ENCODE data around the gene CDCP1.

DNA sequence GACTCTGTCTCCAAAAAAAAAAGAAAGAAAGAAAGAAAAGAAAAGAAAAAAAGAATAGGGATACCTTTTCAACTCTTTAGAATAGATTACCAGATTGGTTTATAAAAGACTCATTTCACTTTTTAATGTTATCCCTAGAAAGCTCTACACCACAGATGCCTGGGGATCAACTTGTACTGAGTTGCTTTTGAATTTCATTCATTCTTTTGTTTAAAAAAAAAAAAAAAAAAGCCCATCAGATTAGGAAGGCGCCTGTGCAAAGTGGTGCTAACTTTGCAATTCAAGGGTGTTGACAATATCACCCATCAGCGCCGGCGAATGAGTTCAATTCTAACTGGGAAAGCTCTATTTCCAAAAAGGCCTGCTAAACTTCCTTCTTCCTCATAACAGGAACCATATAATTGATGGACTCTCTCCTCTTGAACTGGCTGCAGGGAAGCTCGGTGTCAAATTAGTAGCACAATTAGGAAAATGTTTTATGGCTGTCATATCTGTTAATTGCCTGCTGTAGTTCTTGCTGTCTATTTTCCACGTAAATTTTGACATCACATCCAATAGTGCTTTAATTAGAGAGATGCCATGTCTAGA, 48.8 kb downstream of the CDCP1 start:
- TF ChIP-seq, protein P1, sequence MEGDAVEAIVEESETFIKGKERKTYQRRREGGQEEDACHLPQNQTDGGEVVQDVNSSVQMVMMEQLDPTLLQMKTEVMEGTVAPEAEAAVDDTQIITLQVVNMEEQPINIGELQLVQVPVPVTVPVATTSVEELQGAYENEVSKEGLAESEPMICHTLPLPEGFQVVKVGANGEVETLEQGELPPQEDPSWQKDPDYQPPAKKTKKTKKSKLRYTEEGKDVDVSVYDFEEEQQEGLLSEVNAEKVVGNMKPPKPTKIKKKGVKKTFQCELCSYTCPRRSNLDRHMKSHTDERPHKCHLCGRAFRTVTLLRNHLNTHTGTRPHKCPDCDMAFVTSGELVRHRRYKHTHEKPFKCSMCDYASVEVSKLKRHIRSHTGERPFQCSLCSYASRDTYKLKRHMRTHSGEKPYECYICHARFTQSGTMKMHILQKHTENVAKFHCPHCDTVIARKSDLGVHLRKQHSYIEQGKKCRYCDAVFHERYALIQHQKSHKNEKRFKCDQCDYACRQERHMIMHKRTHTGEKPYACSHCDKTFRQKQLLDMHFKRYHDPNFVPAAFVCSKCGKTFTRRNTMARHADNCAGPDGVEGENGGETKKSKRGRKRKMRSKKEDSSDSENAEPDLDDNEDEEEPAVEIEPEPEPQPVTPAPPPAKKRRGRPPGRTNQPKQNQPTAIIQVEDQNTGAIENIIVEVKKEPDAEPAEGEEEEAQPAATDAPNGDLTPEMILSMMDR (IDR thresholded peaks at IDR 0.05): no peak
- TF ChIP-seq POLR2A (IDR thresholded peaks at IDR 0.05): no peak
